PC-3 (cell line): ENCODE data around the gene MAS1. TPM values are rescaled to one million over a fixed set of nuclear protein-coding genes. Genes with fewer than 3 reads are reported as not detected.

ENCODE experiments used
- ATAC-seq: fragments of 200-7000 bp; cut with Tn5 transposase; 2 replicates; pipeline ENCODE4 v1.9.1; 2020; ENCODE audit warnings: mild to moderate bottlenecking, moderate library complexity
- BruUV-seq: library from RNA; stranded (reverse); fragments of 400-500 nt; replicated peaks from 2 replicates; lab custom pipeline; 2021; lab: Mats Ljungman, UMichigan
- CTCF ChIA-PET: fragments of 300-600 bp; sonication (Branson Sonifier 250); formaldehyde crosslinking; loops from one replicate; lab custom pipeline; 2022; ENCODE audit warnings: antibody characterized with exemption; lab: Charles Lee
- POLR2A ChIA-PET: fragments of 300-600 bp; sonication (Branson Sonifier 250); formaldehyde crosslinking; loops from one replicate; lab custom pipeline; 2022; ENCODE audit warnings: antibody characterized with exemption; ENCODE audit not compliant: unreplicated experiment; lab: Charles Lee
- DNase-seq: peaks from one replicate; pipeline ENCODE4 v3.0.0-alpha.2; 2015
- H2AFZ ChIP-seq: fragments of 300-600 bp; sonication (generic); 2 replicates; pipeline ENCODE4 v1.6.0; 2016; ENCODE audit warnings: antibody characterized with exemption, low read length
- H3F3A ChIP-seq: fragments of 300-600 bp; sonication (generic); one replicate; pipeline ENCODE4 v1.6.0; 2017; ENCODE audit warnings: antibody characterized with exemption, low read length, control low read depth, mild to moderate bottlenecking; ENCODE audit not compliant: unreplicated experiment
- H3K27ac ChIP-seq: fragments of 300-600 bp; sonication (generic); 2 replicates; pipeline ENCODE4 v1.5.1; 2016; ENCODE audit warnings: mild to moderate bottlenecking, low read length
- H3K27me3 ChIP-seq: fragments of 300-600 bp; sonication (generic); 2 replicates; pipeline ENCODE4 v1.6.1; 2016; ENCODE audit warnings: low read length, mixed read lengths
- H3K36me3 ChIP-seq: fragments of 300-600 bp; sonication (generic); 2 replicates; pipeline ENCODE4 v1.6.1; 2016; ENCODE audit warnings: low read depth, mixed run types, low read length, mixed read lengths
- H3K4me1 ChIP-seq: fragments of 300-600 bp; sonication (generic); 2 replicates; pipeline ENCODE4 v1.5.1; 2016; ENCODE audit warnings: low read length; ENCODE audit not compliant: insufficient read depth
- H3K4me2 ChIP-seq: fragments of 300-600 bp; sonication (generic); 2 replicates; pipeline ENCODE4 v1.6.0; 2016; ENCODE audit warnings: low read length
- H3K4me3 ChIP-seq: fragments of 300-600 bp; sonication (generic); 2 replicates; pipeline ENCODE4 v1.5.1; 2016; ENCODE audit warnings: mild to moderate bottlenecking, low read length, mixed read lengths
- H3K79me2 ChIP-seq: fragments of 300-600 bp; sonication (generic); 2 replicates; pipeline ENCODE4 v1.6.1; 2017; ENCODE audit warnings: low read length, mixed read lengths
- H3K9ac ChIP-seq: fragments of 300-600 bp; sonication (generic); 2 replicates; pipeline ENCODE4 v1.6.0; 2016; ENCODE audit warnings: mild to moderate bottlenecking, low read length
- H3K9me2 ChIP-seq: fragments of 300-600 bp; sonication (generic); replicated peaks from 2 replicates; pipeline ENCODE4 v1.6.1; 2016; ENCODE audit warnings: mixed run types, low read length, mixed read lengths
- H3K9me3 ChIP-seq: fragments of 300-600 bp; sonication (generic); 2 replicates; pipeline ENCODE4 v1.6.1; 2016; ENCODE audit warnings: low read length, mixed read lengths
- H4K20me1 ChIP-seq: fragments of 300-600 bp; sonication (generic); 2 replicates; pipeline ENCODE4 v1.6.1; 2016; ENCODE audit warnings: low read length, mixed read lengths
- EZH2 ChIP-seq: fragments of 300-600 bp; sonication (generic); IDR thresholded peaks from one replicate; pipeline ENCODE4 v1.6.1; 2017; ENCODE audit warnings: antibody characterized with exemption, mild to moderate bottlenecking, low read length; ENCODE audit not compliant: unreplicated experiment
- EZH2phosphoT487 ChIP-seq: fragments of 300-600 bp; sonication (generic); IDR thresholded peaks from 2 replicates; pipeline ENCODE4 v1.6.1; 2018; ENCODE audit warnings: mild to moderate bottlenecking, antibody characterized with exemption, low read length, borderline replicate concordance
- intact Hi-C: fragments of 100-400 bp; cut with micrococcal nuclease; formaldehyde crosslinking; loops from 2 replicates; pipeline ENCODE4 v1.9.0; 2023
- total RNA-seq: library from RNA; depleted of rRNA; stranded (reverse); fragments of >200 nt; gene quantifications from 2 replicates; pipeline ENCODE4 v1.2.3, GENCODE V29; 2014
- TF ChIP-seq, protein P1 (sequence below): fragments of 300-600 bp; sonication (generic); conservative IDR thresholded peaks from 2 replicates; pipeline ENCODE4 v1.5.1; 2017; ENCODE audit warnings: antibody characterized with exemption, low read depth, mild to moderate bottlenecking, low read length

MAS1 gene
- total RNA-seq, 1 experiment from 2014 or later: not detected

DNA sequence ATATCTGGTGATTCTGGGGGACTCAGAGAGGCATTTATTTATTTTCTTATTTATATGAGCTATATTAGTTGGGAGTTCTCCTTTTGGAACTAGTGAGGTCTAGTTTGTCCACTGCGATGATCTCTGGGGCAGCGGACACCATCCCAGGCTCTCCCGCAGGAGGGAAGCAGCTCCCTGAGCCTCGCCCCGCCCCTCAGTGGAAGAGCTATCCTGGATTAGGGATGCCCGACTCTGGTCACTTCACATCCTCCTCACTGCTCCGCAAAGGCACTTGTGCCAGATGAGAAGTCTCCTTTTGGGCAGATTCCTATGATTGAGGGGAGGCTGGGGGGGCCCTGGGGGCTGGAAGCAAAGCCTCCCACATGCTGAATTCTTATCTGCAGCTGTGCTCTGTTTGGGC lies 3.6 kb upstream of the MAS1 start:
- Histone ChIP-seq H3K79me2 (no peaks in the 10 kb centered on the region), H3K4me1 (no peaks in the 10 kb centered on the region), H3F3A (no peaks in the 10 kb centered on the region), H3K4me2 (no peak overlapping the region), H2AFZ (no peak overlapping the region), H3K4me3 (no peak overlapping the region), H4K20me1 (no peaks in the 10 kb centered on the region), H3K9me2 (no peaks in the 10 kb centered on the region), H3K9me3 (no peaks in the 10 kb centered on the region), H3K27ac (no peak overlapping the region), H3K36me3 (no peaks in the 10 kb centered on the region), H3K9ac (no peak overlapping the region), H3K27me3 (peaks cover 33% of the 10 kb centered on the region)
- ChIA-PET POLR2A (no interaction called here), CTCF (no interaction called here)
- ATAC-seq: no peak
- TF ChIP-seq EZH2phosphoT487 (no peak), EZH2 (no peak)
- TF ChIP-seq, protein P1, sequence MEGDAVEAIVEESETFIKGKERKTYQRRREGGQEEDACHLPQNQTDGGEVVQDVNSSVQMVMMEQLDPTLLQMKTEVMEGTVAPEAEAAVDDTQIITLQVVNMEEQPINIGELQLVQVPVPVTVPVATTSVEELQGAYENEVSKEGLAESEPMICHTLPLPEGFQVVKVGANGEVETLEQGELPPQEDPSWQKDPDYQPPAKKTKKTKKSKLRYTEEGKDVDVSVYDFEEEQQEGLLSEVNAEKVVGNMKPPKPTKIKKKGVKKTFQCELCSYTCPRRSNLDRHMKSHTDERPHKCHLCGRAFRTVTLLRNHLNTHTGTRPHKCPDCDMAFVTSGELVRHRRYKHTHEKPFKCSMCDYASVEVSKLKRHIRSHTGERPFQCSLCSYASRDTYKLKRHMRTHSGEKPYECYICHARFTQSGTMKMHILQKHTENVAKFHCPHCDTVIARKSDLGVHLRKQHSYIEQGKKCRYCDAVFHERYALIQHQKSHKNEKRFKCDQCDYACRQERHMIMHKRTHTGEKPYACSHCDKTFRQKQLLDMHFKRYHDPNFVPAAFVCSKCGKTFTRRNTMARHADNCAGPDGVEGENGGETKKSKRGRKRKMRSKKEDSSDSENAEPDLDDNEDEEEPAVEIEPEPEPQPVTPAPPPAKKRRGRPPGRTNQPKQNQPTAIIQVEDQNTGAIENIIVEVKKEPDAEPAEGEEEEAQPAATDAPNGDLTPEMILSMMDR: no peak
- BruUV-seq: no TSS peak
- DNase-seq: no peak
- intact Hi-C loops: no loop called here

DNA sequence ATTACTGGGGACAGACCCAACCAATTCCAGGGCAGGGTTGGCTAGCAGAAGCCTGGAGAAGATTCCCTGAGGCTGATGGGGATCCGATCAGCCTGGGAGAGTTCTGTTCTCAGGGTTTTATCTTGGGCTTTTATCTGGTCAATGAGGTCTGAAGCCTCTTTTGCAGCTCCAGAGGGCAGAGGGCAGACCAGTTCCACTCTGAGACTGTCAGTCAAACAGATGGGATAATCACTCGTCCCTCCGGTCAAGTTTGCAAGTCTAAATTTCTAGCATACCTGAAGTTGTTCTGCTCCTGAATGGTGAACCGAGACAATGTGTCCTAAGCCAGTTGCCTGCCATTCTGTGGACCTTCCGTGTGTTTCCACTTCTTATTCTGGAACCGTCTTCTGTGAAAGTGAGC lies 3.0 kb upstream of the MAS1 start:
- Histone ChIP-seq H3K27ac (no peak overlapping the region), H4K20me1 (no peaks in the 10 kb centered on the region), H2AFZ (no peak overlapping the region), H3K79me2 (no peaks in the 10 kb centered on the region), H3K9me3 (no peaks in the 10 kb centered on the region), H3K9me2 (no peaks in the 10 kb centered on the region), H3K36me3 (no peaks in the 10 kb centered on the region), H3K27me3 (peaks cover 33% of the 10 kb centered on the region), H3F3A (no peaks in the 10 kb centered on the region), H3K4me1 (no peaks in the 10 kb centered on the region), H3K9ac (no peak overlapping the region), H3K4me3 (no peak overlapping the region), H3K4me2 (no peak overlapping the region)
- no TSS peak for BruUV-seq
- ChIA-PET CTCF (no interaction called here), POLR2A (no interaction called here)
- DNase-seq (no peak), ATAC-seq (no peak)
- no peak for TF ChIP-seq EZH2
- TF ChIP-seq, protein P1: no peak
- no peak for TF ChIP-seq EZH2phosphoT487
- intact Hi-C loops: no loop called here

DNA sequence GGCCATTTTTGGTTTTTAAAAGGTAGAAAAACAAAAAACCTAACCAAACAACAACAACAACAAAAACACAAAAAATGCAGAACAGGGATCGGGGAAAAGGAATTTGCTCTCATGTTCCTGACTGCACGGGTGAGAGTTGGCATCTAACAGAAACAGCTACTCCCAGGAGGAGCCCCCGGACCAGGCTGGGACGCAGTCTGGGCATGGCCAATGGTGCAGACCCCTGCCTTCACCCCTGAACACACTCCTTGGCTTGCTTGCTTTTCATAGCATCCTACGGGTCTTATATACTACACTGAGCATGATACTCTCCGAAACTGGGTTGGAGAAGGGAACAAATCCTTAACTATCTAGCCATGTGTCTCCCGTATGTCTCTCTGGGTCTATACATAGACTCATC lies 587 bp upstream of the MAS1 start:
- ChIA-PET CTCF (no interaction called here), POLR2A (no interaction called here)
- H3K36me3 ChIP-seq: no peaks in the 10 kb centered on the region
- TF ChIP-seq EZH2: no peak
- no peaks in the 10 kb centered on the region for H3K4me1 ChIP-seq
- no peak overlapping the region for H3K9ac ChIP-seq
- H3K9me3 ChIP-seq: no peaks in the 10 kb centered on the region
- BruUV-seq: no TSS peak
- H3K9me2 ChIP-seq: no peaks in the 10 kb centered on the region
- H3K79me2 ChIP-seq: no peaks in the 10 kb centered on the region
- DNase-seq (no peak), ATAC-seq (no peak)
- intact Hi-C loops: no loop called here
- H3K27me3 ChIP-seq: peaks cover 33% of the 10 kb centered on the region
- no peaks in the 10 kb centered on the region for H3F3A ChIP-seq
- no peak overlapping the region for H3K4me3 ChIP-seq
- no peak overlapping the region for H3K4me2 ChIP-seq
- H4K20me1 ChIP-seq: no peaks in the 10 kb centered on the region
- H3K27ac ChIP-seq: no peak overlapping the region
- H2AFZ ChIP-seq: no peak overlapping the region
